RKO (cell line): ENCODE measurements around the gene TCERG1L.
"Not testable (repeated sequence)": the region's sequence is repeated elsewhere in the genome, so short reads cannot be mapped to it uniquely, and the experiment has no call there.

Source experiments
- DNase-seq: peaks from one replicate; pipeline ENCODE4 v3.0.0-alpha.2; 2016; ENCODE audit warnings: low spot score

The TCERG1L gene

GRCh38 chr10:131143425-131144165 lies 167.9 kb downstream of the TCERG1L start:
- no peak for DNase-seq

DNA sequence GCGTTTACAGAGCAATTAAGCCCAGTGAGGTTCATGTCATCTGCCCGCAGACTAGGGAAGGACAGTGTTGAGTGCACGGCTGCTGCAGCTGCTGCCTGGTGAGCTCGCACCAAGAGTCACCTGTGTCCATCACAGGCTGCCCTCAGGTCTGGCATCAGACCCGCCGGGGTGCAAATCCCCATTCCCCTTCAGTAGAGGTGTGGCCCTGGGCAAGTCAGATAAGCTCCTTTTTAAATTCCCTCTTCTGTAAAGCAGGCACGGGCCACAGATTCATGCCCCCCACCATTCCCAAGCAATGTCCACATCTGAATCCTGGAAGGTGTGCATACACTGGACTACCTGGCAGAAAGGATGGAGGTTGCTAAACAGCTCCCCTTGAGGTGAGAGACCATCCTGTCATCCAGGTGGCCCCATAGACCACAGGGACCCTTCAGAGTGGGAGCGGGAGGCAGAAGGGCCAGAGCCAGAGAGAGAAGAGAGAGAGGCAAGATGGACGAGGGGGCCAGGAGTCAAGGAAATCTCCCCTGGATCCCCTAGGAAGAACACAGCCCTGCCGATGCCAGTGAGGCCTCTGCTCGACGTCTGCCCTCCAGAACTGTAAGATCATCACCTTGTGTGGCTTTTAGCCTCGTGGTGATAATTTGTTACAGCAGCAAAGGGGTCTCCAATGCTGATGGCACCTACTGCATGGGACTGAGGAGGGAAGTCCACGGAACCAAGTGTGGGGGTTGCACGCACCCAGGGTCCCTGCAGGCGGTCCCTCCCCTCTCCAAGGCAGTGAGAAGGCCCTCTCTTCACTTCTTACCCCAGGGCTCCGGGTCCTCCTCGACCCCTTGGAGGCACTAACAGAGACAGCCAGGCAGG lies 168.8 kb downstream of the TCERG1L start:
- no peak for DNase-seq

- DNase-seq, result no peak
Observed at GRCh38 chr10:131141645-131142516, 169.6 kb downstream of the TCERG1L start.

- DNase-seq, result no peak
Observed at GRCh38 chr10:131141207-131141606, 170.3 kb downstream of the TCERG1L start.

DNA sequence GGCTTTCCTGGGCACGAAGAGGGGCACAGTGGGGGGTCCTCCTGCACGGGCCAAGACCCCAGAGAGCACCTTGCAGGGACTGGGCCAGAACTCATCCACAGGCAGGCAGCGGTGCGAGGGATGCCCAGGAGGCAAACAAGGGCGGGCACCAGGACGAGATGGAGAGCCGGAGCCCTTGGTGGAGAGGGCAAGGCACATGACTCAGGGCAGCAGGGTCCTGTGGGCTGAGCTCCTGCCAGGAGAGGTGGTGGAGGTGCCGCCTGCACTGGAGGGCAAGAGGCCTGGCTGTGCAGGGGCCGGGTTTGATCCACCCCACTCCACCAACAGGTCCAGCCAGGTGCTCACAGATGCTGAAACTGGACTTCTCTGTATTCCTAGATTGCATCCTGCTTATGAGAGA lies 170.9 kb downstream of the TCERG1L start:
- DNase-seq, result no peak

DNA sequence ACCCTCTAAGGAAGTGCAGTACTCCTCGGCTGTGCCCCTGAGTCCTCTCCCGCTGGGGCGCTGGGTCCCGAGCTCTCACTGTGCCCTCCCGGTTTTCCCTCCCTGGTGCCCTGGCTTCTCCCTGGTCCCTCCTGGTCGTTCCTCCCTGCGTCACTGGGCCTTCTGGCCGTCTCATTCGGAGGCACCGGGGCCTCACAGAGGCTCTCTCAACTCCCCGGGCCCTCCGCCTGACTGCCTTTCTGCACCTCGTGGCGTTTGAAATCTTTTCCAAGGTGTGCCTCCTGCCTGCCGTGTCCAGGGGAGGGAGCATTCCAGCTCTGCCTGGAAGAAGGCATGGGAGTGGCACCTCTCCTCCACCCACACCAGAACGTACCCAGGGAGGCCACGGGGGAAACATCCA lies 174.3 kb downstream of the TCERG1L start:
- DNase-seq, result no peak

- DNase-seq, result not testable (repeated sequence)
Observed at GRCh38 chr10:131136336-131136735, 175.2 kb downstream of the TCERG1L start.

GRCh38 chr10:131135716-131136115 lies 175.8 kb downstream of the TCERG1L start:
- no peak for DNase-seq

GRCh38 chr10:131134651-131135050 lies 176.9 kb downstream of the TCERG1L start:
- no peak for DNase-seq

DNA sequence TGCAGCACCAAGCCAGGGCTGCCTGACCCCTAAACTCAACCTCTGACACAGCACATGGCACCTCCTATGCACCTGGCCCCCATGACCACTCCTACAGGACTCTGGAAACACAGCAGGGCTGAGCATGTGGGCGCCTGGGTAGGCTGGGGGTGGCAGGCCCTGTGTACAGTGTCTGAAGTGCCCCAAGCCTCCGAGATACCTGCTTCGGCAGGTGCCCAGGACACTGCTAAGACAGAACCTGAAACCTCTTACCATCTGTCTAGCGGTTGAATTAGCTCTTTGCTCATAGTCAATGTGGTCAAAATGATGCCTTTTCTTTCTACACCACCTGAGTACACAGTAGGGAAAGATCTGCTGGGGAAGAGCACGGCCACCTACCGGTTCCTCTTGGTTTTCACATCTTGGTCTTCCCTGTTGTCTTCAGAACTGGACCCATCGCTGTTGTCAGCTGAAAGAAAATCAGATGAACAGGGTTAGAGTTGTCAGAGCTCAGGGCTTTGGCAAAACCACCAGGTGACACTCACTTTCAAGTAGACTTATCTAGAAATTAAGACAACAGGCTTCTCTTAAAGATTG lies 177.4 kb downstream of the TCERG1L start:
- DNase-seq, result no peak

- no peak for DNase-seq
Observed at GRCh38 chr10:131132681-131133080, 178.8 kb downstream of the TCERG1L start.

GRCh38 chr10:131131726-131132591 lies 179.6 kb downstream of the TCERG1L start:
- no peak for DNase-seq

DNA sequence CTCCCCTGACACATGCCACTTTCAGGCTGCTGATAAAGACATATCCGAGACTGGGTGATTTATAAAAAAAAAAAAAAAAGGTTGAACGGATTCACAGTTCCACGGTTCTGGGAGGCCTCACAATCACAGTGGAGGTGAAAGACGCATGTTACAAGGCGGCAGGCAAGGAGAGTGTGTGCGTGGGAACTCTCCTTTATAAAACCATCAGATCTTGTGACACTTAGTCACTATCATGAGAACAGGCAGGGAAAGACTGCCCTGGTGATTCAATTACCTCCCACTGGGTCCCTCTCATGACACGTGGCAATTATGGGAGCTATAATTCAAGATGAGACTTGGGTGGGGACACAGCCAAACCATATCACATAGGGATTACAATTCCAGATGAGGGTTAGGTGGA lies 181.5 kb downstream of the TCERG1L start:
- DNase-seq, result no peak

DNA sequence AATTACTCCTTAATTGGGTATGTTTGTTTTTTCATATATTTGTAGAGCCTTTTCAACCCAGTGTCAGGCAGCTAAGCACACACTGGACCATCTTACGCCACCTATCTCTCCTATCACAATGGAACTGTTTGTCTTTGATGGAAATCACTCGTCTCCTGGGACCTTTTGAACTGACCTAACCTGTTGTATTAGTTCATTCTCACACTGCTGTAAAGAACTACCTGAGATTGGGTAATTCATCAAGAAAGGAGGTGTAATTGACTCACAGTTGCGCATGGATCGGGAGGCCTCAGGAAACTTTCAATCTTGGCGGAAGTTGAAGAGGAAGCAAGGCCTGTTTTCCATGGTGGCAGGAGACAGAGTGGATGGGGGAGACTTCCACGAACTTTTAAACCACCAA lies 182.0 kb downstream of the TCERG1L start:
- no peak for DNase-seq

- no peak for DNase-seq
Observed at GRCh38 chr10:131128731-131129130, 182.8 kb downstream of the TCERG1L start.

- no peak for DNase-seq
Observed at GRCh38 chr10:131127610-131128009, 183.9 kb downstream of the TCERG1L start.

DNA sequence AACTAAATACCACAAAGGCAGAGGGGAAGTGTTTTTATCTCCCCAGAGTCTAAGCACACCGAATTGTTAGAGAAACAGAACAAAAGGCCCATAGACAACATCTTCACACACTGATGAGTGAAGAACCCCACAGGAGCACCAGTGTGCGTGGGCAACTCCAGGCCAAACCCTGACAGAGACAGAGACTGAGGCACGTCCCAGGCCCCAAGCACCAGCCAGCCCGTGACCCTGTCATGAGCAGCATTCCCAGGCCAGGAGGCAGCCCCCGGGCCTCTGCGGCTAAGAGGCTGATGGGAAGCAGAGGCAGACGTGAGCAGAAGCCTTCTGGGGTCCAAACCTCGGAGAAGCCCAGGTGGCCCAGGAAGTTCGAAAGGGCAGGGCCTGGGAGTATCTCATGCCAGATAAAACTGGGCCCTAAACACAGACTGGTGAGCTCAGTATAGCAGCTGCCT lies 184.4 kb downstream of the TCERG1L start:
- DNase-seq, result no peak

GRCh38 chr10:131126321-131127137 lies 185.0 kb downstream of the TCERG1L start:
- DNase-seq, result no peak

DNA sequence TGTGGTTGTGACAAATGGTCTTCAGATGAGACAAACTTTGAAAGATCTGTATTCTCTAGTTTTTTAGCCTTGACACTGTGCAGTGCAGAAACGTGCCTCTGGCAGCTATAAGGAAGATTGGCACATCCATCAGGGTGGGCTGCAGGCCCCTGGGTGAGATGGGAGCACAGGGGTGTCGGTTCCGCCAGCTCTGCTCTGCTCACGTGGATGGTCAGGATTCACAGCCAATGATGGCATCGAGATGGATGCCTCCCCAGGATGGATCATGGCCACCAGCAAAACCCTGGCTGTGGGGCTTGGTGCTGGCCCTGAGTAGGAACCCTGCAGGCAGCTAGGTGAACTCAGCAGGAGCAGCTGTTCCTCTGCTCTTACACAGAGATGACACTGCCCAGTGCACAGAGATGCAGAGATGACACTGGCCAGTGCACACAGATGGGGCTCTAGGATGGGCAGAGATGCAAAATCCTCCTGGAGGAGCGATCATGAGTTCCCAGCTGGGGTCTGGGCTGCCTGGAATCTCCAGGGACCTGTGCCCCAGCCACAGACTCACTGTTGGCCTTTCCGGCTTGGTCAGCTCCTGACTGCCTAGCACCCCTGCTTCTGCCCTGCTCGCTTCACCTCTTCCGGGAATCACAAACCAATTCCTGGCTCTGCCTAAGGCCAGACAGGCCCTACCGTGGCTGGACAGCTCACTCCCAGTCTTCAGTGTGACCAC lies 185.9 kb downstream of the TCERG1L start:
- DNase-seq, result no peak
